GM18508 (cell line): ENCODE results near the gene PIH1D1.

Experiments
- ATAC-seq: cut with Tn5 transposase; IDR thresholded peaks from one replicate; pipeline ENCODE4 v1.9.1; 2021; ENCODE audit warnings: moderate number of reproducible peaks; ENCODE audit not compliant: insufficient read depth, unreplicated experiment

PIH1D1 gene

GRCh38 chr19:49422407-49423070, 29.1 kb downstream of the PIH1D1 start:
- ATAC-seq, result no peak

- ATAC-seq, result no peak
These were observed 29.8 kb downstream of the PIH1D1 start for GRCh38 chr19:49421878-49422202.

- no peak for ATAC-seq
These were observed 30.4 kb downstream of the PIH1D1 start for GRCh38 chr19:49421039-49421877.

GRCh38 chr19:49420227-49420626, 31.4 kb downstream of the PIH1D1 start:
- no peak for ATAC-seq

GRCh38 chr19:49419173-49419572, 32.4 kb downstream of the PIH1D1 start:
- ATAC-seq, result no peak

- ATAC-seq, result no peak
These were observed 33.1 kb downstream of the PIH1D1 start for GRCh38 chr19:49418511-49418910.

- no peak for ATAC-seq
These were observed 34.5 kb downstream of the PIH1D1 start for GRCh38 chr19:49417088-49417487.

- no peak for ATAC-seq
These were observed 35.8 kb downstream of the PIH1D1 start for GRCh38 chr19:49415810-49416200.

- ATAC-seq, result no peak
These were observed 36.4 kb downstream of the PIH1D1 start for GRCh38 chr19:49415102-49415809.

GRCh38 chr19:49414256-49414655, 37.4 kb downstream of the PIH1D1 start:
- no peak for ATAC-seq

GRCh38 chr19:49413348-49413747, 38.3 kb downstream of the PIH1D1 start:
- ATAC-seq, result no peak

- ATAC-seq, result no peak
These were observed 39.8 kb downstream of the PIH1D1 start for GRCh38 chr19:49411681-49412326.

GRCh38 chr19:49409441-49410029, 42.1 kb downstream of the PIH1D1 start:
- no peak for ATAC-seq

- ATAC-seq, result no peak
These were observed 42.7 kb downstream of the PIH1D1 start for GRCh38 chr19:49408816-49409440.

- no peak for ATAC-seq
These were observed 44.1 kb downstream of the PIH1D1 start for GRCh38 chr19:49407482-49408015.

GRCh38 chr19:49407079-49407478, 44.5 kb downstream of the PIH1D1 start:
- no peak for ATAC-seq

- ATAC-seq, result no peak
These were observed 48.0 kb downstream of the PIH1D1 start for GRCh38 chr19:49403404-49404187.

GRCh38 chr19:49400029-49400428, 51.6 kb downstream of the PIH1D1 start:
- ATAC-seq, result no peak

GRCh38 chr19:49398931-49399330, 52.7 kb downstream of the PIH1D1 start:
- no peak for ATAC-seq
